ENCODE results near the gene PCDHA10.
"Not testable (repeated sequence)": the region's sequence is repeated elsewhere in the genome, so short reads cannot be mapped to it uniquely, and the experiment has no call there.

The PCDHA10 gene

GRCh38 chr5:140855772-140856674, at the start of gene PCDHA10:
TSS of gene PCDHA10 (plus strand) at chr5:140855897. CDS start at chr5:140856049, 152 bp downstream.
- DNase-seq (ENCODE audit: low read depth) = no peak

GRCh38 chr5:140806834-140807775, 48.6 kb upstream of the PCDHA10 start, which contains the start of gene PCDHA4:
TSS of gene PCDHA4 (plus strand) at chr5:140807068.
- no peak for DNase-seq (ENCODE audit: low read depth)

- DNase-seq (ENCODE audit: low read depth) = not testable (repeated sequence)
These were observed 47.3 kb upstream of the PCDHA10 start for GRCh38 chr5:140808241-140808888.

GRCh38 chr5:140808889-140809291, 46.8 kb upstream of the PCDHA10 start:
- no peak for DNase-seq (ENCODE audit: low read depth)

- no peak for DNase-seq (ENCODE audit: low read depth)
These were observed 34.1 kb upstream of the PCDHA10 start, which contains the start of gene PCDHA5 for GRCh38 chr5:140821375-140822280. TSS of gene PCDHA5 (plus strand) at chr5:140821613.

- no peak for DNase-seq (ENCODE audit: low read depth)
These were observed 33.4 kb upstream of the PCDHA10 start for GRCh38 chr5:140822281-140822629.

GRCh38 chr5:140822969-140823368, 32.7 kb upstream of the PCDHA10 start:
- DNase-seq (ENCODE audit: low read depth) = not testable (repeated sequence)

GRCh38 chr5:140823475-140823874, 32.2 kb upstream of the PCDHA10 start:
- DNase-seq (ENCODE audit: low read depth) = no peak

- no peak for DNase-seq (ENCODE audit: low read depth)
These were observed 27.9 kb upstream of the PCDHA10 start, which contains the start of gene PCDHA6 for GRCh38 chr5:140827704-140828361. TSS of gene PCDHA6 (plus strand) at chr5:140827960. CDS start at chr5:140828092, 132 bp downstream.

- no peak for DNase-seq (ENCODE audit: low read depth)
These were observed 27.3 kb upstream of the PCDHA10 start for GRCh38 chr5:140828362-140828737.

- not testable (repeated sequence) for DNase-seq (ENCODE audit: low read depth)
These were observed 25.9 kb upstream of the PCDHA10 start for GRCh38 chr5:140829511-140830501.

GRCh38 chr5:140833993-140834392, 21.7 kb upstream of the PCDHA10 start, which contains the start of gene PCDHA7:
TSS of gene PCDHA7 (plus strand) at chr5:140834269. CDS start at chr5:140834384, 115 bp downstream.
- no peak for DNase-seq (ENCODE audit: low read depth)

GRCh38 chr5:140834439-140835008, 21.2 kb upstream of the PCDHA10 start:
- DNase-seq (ENCODE audit: low read depth) = not testable (repeated sequence)

- DNase-seq (ENCODE audit: low read depth) = no peak
These were observed 19.8 kb upstream of the PCDHA10 start for GRCh38 chr5:140835622-140836510.

- DNase-seq (ENCODE audit: low read depth) = no peak
These were observed 14.4 kb upstream of the PCDHA10 start, which contains the start of gene PCDHA8 for GRCh38 chr5:140840978-140841962. TSS of gene PCDHA8 (plus strand) at chr5:140841187. CDS start at chr5:140841322, 135 bp downstream.

All from activated T-helper 9 cell treated with anti-CD3 and anti-CD28 coated beads, Interleukin-2, amount 50 U/mL, for 16 hours (primary cell).